Osteoblast (primary cell): ENCODE results near the gene IKZF2. TPM values are rescaled to one million over a fixed set of nuclear protein-coding genes. Genes with fewer than 3 reads are reported as not detected.

Experiments
- DNase-seq: peaks from one replicate; pipeline ENCODE4 v3.0.0; 2011; ENCODE audit warnings: low spot score, mixed read lengths; ENCODE audit not compliant: insufficient read length; ENCODE audit errors: missing footprints
- H2AFZ ChIP-seq: 2 replicates; pipeline ENCODE4 v1.6.0; 2011; ENCODE audit warnings: mild to moderate bottlenecking, low read length
- H3K27ac ChIP-seq: 2 replicates; pipeline ENCODE4 v1.5.1; 2011; ENCODE audit warnings: mild to moderate bottlenecking, low read depth, low read length, moderate library complexity
- H3K27me3 ChIP-seq: 2 replicates; pipeline ENCODE4 v1.6.0; 2012; ENCODE audit warnings: mild to moderate bottlenecking, control low read depth, inconsistent platforms, low read length, moderate library complexity; ENCODE audit not compliant: insufficient read depth
- H3K36me3 ChIP-seq: 2 replicates; pipeline ENCODE4 v1.5.1; 2011; ENCODE audit warnings: mild to moderate bottlenecking, low read length, control low read depth, moderate library complexity; ENCODE audit not compliant: insufficient read depth
- H3K4me1 ChIP-seq: 2 replicates; pipeline ENCODE4 v1.5.1; 2011; ENCODE audit warnings: mild to moderate bottlenecking, low read length, control low read depth, moderate library complexity; ENCODE audit not compliant: insufficient read depth
- H3K4me2 ChIP-seq: 2 replicates; pipeline ENCODE4 v1.6.0; 2011; ENCODE audit warnings: mild to moderate bottlenecking, low read length; ENCODE audit not compliant: insufficient read depth
- H3K4me3 ChIP-seq: fragments of 200-600 bp; sonication (generic); 3 replicates; pipeline ENCODE4 v1.5.1; 2012; ENCODE audit warnings: mild to moderate bottlenecking, low read length, inconsistent platforms; ENCODE audit not compliant: insufficient read depth
- H3K79me2 ChIP-seq: 2 replicates; pipeline ENCODE4 v1.6.0; 2012; ENCODE audit warnings: mild to moderate bottlenecking, low read length, control low read depth, inconsistent platforms; ENCODE audit not compliant: insufficient read depth
- H3K9me3 ChIP-seq: 2 replicates; pipeline ENCODE4 v1.5.1; 2011; ENCODE audit warnings: low read depth, low read length, control low read depth
- H4K20me1 ChIP-seq: 2 replicates; pipeline ENCODE4 v1.6.0; 2012; ENCODE audit warnings: mild to moderate bottlenecking, low read length, control low read depth; ENCODE audit not compliant: insufficient read depth
- CTCF ChIP-seq: IDR thresholded peaks from 2 replicates; pipeline ENCODE4 v1.5.1; 2011; ENCODE audit warnings: mild to moderate bottlenecking, low read depth, low read length, moderate library complexity; ENCODE audit errors: extremely low read depth
- total RNA-seq: library from RNA; depleted of rRNA; stranded (reverse); fragments of >200 nt; gene quantifications from 2 replicates; pipeline ENCODE4 v1.2.3, GENCODE V29; 2012

Gene IKZF2
- total RNA-seq, 1 donor = 11.9 TPM

DNA sequence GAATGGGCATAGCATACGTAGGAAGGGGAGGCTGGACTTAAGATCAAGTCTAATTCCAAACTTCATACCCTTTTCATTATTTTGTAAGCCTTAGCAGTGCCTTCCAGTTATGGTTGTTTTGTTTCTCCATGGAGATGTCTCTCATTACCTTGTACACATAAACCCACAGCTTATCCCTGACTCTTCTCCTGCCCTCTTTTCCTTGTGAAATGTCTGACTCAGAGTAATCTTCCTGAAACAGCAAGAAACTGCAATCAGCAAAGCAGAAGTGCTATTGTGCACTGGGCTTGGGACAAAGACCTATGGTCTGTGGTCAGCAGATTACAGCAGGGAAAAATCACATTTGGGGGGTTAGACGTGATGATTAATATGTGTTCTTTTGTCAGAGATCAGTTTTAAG, 176.7 kb downstream of the IKZF2 start:
- no peak for TF ChIP-seq CTCF
- Histone ChIP-seq H3K36me3 (no peaks in the 10 kb centered on the region), H3K4me2 (peak overlapping the region; percentile 21), H3K27me3 (no peaks in the 10 kb centered on the region), H3K27ac (peak overlapping the region; percentile 59), H2AFZ (no peak overlapping the region), H4K20me1 (no peaks in the 10 kb centered on the region), H3K79me2 (no peaks in the 10 kb centered on the region), H3K4me1 (peaks cover 23% of the 10 kb centered on the region), H3K9me3 (no peaks in the 10 kb centered on the region), H3K4me3 (no peak overlapping the region)
- DNase-seq = no peak

DNA sequence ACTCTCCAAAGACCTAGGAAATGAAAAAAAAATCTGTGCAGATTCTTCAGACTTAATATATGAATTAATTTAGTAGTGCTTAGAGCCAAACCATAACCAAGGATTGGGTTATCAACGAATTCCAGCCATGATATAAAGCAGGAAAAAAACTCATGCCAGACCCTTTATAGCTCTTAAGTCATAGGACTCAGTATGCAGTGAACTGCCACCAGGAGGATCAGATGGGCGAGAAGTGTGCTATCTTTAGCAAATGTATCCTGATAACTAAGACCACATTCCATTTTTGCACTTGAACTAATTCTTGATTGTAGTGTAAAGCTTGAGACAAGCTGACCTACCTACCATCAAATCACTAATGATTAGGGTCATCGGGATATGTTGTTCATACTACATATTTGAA, 178.1 kb downstream of the IKZF2 start:
- H3K36me3 ChIP-seq = no peaks in the 10 kb centered on the region
- H3K27ac ChIP-seq = no peak overlapping the region
- no peak overlapping the region for H3K4me2 ChIP-seq
- H3K4me1 ChIP-seq = peaks cover 24% of the 10 kb centered on the region
- H3K79me2 ChIP-seq = no peaks in the 10 kb centered on the region
- no peaks in the 10 kb centered on the region for H4K20me1 ChIP-seq
- no peaks in the 10 kb centered on the region for H3K27me3 ChIP-seq
- TF ChIP-seq CTCF = no peak
- no peak overlapping the region for H2AFZ ChIP-seq
- no peaks in the 10 kb centered on the region for H3K9me3 ChIP-seq
- DNase-seq = no peak
- no peak overlapping the region for H3K4me3 ChIP-seq

DNA sequence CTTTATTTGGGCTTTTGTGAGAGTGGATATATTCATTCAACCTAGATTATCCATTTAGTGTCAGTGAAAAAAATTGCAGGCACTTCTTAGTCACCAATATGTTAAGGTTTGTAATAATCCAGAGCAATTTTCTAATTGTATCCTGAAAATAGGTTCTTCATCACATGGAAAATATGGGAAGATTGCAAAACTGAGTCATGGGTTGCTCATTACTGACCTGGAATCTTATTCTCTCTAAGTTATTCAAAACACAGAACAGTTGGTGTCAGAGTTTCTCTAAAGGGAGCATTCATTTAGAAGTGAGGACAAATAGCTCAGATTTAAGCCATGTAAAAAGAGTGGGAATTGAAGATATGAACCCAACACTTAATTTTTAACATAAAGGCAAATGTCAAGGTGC, 181.3 kb downstream of the IKZF2 start:
- H3K4me2 ChIP-seq = no peak overlapping the region
- no peak for DNase-seq
- H2AFZ ChIP-seq = no peak overlapping the region
- H3K9me3 ChIP-seq = no peaks in the 10 kb centered on the region
- no peaks in the 10 kb centered on the region for H3K27me3 ChIP-seq
- TF ChIP-seq CTCF = no peak
- H3K4me3 ChIP-seq = no peak overlapping the region
- H3K79me2 ChIP-seq = no peaks in the 10 kb centered on the region
- no peaks in the 10 kb centered on the region for H4K20me1 ChIP-seq
- H3K36me3 ChIP-seq = no peaks in the 10 kb centered on the region
- peak overlapping the region; percentile 43 for H3K27ac ChIP-seq
- peaks cover 20% of the 10 kb centered on the region for H3K4me1 ChIP-seq

DNA sequence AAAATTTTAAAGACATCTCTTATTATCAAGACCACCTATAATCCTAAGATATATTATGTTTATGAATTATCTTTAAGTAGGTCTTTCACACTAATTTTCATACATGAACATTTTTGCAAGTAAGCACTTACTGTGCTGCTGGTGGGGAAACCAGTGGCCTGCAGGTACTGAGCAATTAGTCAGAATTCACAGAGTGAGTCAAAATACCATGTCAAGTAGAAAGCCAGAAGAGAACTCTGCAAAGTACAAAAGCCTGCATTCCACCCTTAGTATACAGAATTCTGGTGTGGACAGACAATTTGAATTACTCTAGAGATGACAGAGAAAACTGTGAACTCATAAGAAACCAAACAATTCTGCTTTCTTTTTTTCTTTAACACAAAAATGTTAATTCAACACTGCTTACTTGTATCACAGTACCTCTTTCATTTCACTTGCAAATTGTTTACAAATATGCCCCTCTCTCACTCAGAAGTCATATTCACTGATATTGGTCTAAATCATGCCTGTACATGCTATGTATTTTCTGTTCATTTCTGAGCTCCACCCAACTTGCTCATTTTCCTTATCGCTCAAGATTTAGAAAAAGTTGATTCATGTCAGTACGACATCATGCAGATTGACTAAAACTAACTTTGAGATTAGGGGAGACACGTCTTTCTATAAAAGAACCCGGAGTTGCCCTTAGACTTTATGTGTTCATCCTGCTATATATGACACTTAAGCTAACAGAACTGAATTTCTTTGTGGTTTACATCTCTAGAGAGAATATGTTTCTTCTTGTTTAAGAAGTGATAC, 182.9 kb downstream of the IKZF2 start:
- H3K27ac ChIP-seq = no peak overlapping the region

More for the DNA sequence above, 182.9 kb downstream of the IKZF2 start:
- no peak overlapping the region for H2AFZ ChIP-seq
- H3K4me3 ChIP-seq = no peak overlapping the region
- no peaks in the 10 kb centered on the region for H3K36me3 ChIP-seq
- H3K4me2 ChIP-seq = no peak overlapping the region
- no peaks in the 10 kb centered on the region for H3K79me2 ChIP-seq
- TF ChIP-seq CTCF = no peak
- H3K4me1 ChIP-seq = peaks cover 14% of the 10 kb centered on the region
- H3K9me3 ChIP-seq = no peaks in the 10 kb centered on the region
- no peaks in the 10 kb centered on the region for H3K27me3 ChIP-seq
- peak; percentile 35 for DNase-seq
- no peaks in the 10 kb centered on the region for H4K20me1 ChIP-seq
